DOHH2 (cell line): Measurements from ENCODE around the gene GRIN2C.

Experiments used
- CTCF ChIP-seq: fragments of 200-600 bp; sonication (generic); IDR thresholded peaks from one replicate; pipeline ENCODE4 v1.5.1; 2014; ENCODE audit warnings: antibody characterized with exemption, mild to moderate bottlenecking, low read depth, low read length; ENCODE audit not compliant: poor library complexity, severe bottlenecking
- EZH2phosphoT487 ChIP-seq: fragments of 200-600 bp; sonication (generic); IDR thresholded peaks from 2 replicates; pipeline ENCODE4 v1.6.1; 2017; ENCODE audit warnings: borderline replicate concordance, mild to moderate bottlenecking, antibody characterized with exemption, low read length, moderate library complexity, mixed read lengths

- TF ChIP-seq CTCF (no peak), EZH2phosphoT487 (no peak)
These were observed 13.6 kb upstream of the GRIN2C start for GRCh38 chr17:74873037-74873873.
